ENCODE data around the gene SMYD3. TPM values are rescaled to one million over a fixed set of nuclear protein-coding genes. Genes with fewer than 3 reads are reported as not detected.

SMYD3 gene
- total RNA-seq, 4 donors from 2014 or later, result 7.6 to 26.3 (median 13.4) TPM

DNA sequence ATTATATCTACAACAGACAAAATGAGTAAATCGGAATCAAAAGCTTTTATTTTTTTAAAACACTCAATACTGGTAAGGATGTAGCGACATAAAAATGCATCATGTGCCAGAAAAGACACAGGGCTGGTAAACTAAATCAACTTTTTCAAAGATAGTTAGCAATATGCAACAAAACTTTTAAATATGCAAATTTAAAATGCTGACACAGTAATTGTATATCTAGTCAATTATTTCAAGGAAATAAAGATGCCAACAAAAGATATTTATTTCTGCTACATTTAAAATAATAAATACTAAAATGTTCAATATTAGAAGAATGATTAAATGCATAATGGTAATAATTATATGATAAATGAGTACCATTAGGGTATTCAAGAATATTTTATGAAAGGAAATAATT lies 295.1 kb downstream of the SMYD3 start:
- TF ChIP-seq, protein P1, sequence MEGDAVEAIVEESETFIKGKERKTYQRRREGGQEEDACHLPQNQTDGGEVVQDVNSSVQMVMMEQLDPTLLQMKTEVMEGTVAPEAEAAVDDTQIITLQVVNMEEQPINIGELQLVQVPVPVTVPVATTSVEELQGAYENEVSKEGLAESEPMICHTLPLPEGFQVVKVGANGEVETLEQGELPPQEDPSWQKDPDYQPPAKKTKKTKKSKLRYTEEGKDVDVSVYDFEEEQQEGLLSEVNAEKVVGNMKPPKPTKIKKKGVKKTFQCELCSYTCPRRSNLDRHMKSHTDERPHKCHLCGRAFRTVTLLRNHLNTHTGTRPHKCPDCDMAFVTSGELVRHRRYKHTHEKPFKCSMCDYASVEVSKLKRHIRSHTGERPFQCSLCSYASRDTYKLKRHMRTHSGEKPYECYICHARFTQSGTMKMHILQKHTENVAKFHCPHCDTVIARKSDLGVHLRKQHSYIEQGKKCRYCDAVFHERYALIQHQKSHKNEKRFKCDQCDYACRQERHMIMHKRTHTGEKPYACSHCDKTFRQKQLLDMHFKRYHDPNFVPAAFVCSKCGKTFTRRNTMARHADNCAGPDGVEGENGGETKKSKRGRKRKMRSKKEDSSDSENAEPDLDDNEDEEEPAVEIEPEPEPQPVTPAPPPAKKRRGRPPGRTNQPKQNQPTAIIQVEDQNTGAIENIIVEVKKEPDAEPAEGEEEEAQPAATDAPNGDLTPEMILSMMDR (IDR thresholded peaks at IDR 0.05), result no peak
- DNase-seq (ENCODE audit: low spot score) (no peak), ATAC-seq (ENCODE audit: low FRiP score) (no peak)

DNA sequence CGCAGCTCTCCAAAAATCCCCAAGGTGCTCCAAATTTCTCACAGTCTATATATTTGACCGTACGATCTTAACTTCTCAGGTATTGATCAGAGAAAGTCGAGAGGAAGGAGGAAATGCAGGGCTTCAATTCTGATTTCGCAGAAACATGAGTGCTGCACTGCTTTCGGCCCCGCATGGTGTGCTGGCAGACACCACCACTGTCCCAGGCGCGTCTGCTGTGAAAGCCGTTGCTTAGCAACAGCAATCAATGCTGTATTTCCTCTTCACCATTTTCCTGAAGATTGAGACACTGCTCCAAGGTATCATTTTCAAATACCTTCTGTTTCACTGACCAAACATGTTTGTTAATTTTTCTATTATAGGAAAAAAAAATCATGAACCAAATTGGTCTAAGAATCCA lies 296.3 kb downstream of the SMYD3 start:
- ATAC-seq (ENCODE audit: low FRiP score), result no peak
- no peak for DNase-seq (ENCODE audit: low spot score)
- TF ChIP-seq, protein P1 (IDR thresholded peaks at IDR 0.05), result no peak

DNA sequence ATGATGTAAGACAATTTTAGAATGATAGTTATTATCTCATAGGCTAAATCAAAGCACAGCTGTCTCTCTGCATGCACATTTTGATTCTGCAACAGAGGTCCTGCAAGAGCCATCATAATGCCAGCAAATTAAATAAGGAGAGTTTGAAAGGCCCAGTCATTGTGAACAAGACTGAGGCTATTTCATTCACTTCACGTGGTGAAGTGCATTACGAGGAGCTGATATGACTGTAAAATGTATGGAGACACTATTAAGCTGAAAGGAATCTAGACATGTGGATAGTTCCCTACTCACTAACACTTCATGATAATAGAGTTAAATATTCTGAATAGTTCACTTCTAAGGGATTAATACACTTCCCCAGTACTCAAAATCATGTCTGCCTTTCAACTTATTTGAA lies 299.0 kb downstream of the SMYD3 start:
- TF ChIP-seq, protein P1 (IDR thresholded peaks at IDR 0.05), result no peak
- ATAC-seq (ENCODE audit: low FRiP score), result no peak
- no peak for DNase-seq (ENCODE audit: low spot score)

DNA sequence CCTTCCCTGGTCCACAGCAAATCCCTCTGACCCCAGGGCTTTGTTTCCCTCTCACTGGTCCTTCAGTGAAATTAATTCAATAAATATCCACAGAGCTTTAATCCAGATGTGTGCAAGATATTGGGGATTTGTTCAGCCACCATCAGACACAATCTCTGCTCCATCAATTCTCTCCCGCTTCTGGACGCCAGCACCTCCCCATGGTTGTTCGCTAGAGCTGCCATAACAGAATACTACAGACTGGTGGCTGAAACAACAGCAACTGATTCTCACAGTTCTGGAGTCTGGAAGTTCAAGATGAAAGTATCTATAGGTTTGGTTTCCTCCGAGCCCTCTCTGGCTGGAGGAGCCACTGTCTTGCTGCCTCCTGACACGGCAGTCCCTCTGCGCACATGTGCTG lies 303.9 kb downstream of the SMYD3 start:
- DNase-seq (ENCODE audit: low spot score), result no peak
- no peak for ATAC-seq (ENCODE audit: low FRiP score)

DNA sequence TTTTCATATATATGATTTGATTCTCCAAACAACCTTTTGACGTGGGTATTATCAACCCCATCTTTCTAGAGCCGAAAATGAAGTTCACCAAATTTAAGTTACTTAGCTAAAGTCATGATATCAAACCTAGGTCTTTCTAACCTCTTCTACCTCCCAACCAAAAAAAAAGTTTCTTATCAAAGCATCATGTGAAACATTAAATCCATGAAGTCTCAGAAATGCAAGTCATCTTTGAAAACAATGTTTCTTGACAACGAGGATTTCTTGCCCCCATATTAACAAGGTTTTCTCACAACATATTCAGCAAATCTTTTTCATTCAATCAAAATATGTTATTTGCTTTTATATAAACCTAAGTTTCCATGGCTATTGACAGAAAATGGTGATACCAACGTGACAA lies 306.3 kb downstream of the SMYD3 start:
- DNase-seq (ENCODE audit: low spot score), result no peak
- TF ChIP-seq, protein P1 (IDR thresholded peaks at IDR 0.05), result no peak
- ATAC-seq (ENCODE audit: low FRiP score), result no peak

More for the DNA sequence above, 303.9 kb downstream of the SMYD3 start:
- TF ChIP-seq, protein P1 (IDR thresholded peaks at IDR 0.05), result no peak

DNA sequence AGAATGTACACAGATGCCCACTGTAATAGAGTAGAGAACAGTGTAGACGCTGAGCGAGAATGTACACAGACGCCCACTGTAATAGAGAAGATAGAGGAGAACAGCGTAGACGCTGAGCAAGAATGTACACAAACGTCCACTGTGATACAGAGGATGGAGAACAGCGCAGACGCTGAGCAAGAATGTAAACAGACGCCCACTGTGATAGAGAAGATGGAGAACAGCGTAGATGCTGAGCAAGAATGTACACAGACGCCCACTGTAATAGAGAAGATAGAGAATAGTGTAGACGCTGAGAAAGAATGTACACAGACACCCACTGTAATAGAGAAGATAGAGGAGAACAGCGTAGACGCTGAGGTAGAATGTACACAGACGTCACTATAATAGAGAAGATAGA lies 306.9 kb downstream of the SMYD3 start:
- DNase-seq (ENCODE audit: low spot score) (no peak), ATAC-seq (ENCODE audit: low FRiP score) (no peak)
- TF ChIP-seq, protein P1 (IDR thresholded peaks at IDR 0.05), result no peak

DNA sequence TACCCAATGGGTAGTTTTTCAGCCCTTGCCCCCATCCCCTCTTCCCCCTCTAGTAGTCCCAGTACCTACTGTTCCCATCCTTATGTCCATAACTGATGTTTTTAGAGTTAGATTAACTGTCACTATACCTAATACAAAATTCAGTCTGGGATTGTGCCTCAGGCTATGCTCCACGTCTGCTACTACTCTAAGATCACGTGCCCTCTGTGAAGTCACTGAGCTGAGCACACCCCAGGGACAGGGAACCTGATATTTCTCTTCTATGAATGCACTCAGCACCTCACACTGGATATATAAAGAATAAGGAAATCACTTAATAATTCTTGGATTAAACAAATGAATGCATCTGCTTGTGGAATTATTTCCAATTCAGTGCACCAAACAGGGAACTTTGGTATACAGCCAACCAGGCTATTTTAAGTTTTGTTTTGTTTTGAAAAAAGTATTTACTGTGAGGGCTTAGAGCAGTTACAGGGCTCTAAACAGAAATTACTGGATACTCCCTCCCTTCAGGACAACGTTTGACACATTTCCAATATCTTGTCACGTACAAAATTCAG lies 307.9 kb downstream of the SMYD3 start:
- TF ChIP-seq, protein P1 (IDR thresholded peaks at IDR 0.05), result no peak
- ATAC-seq (ENCODE audit: low FRiP score) (no peak), DNase-seq (ENCODE audit: low spot score) (no peak)

Data from omental fat pad (tissue), 4 donors.